HepG2 (cell line): ENCODE results near the gene TF. TPM values are rescaled to one million over a fixed set of nuclear protein-coding genes. Genes with fewer than 3 reads are reported as not detected.

Experiments
- CREB1 ChIP-seq, 2 experiments: fragments of 450-650 bp in 1 of 2; IDR thresholded peaks; 2 replicates each; pipeline ENCODE4 v1.6.1; 2016 to 2017; ENCODE audit warnings: control low read depth in 1 of 2, mild to moderate bottlenecking in 1 of 2, missing compliant biosample characterization in 1 of 2, missing genetic modification characterization in 1 of 2
- DPF2 ChIP-seq: sonication (generic); formaldehyde crosslinking; IDR thresholded peaks from 2 replicates; pipeline ENCODE4 v1.4.0; 2020; ENCODE audit warnings: mild to moderate bottlenecking, low read depth, missing genetic modification reagents, borderline replicate concordance
- E2F1 ChIP-seq: sonication (generic); formaldehyde crosslinking; IDR thresholded peaks from 2 replicates; pipeline ENCODE4 v1.5.0; 2020; ENCODE audit warnings: missing genetic modification reagents
- KMT2A ChIP-seq: sonication (generic); formaldehyde crosslinking; IDR thresholded peaks from 2 replicates; pipeline ENCODE4 v1.4.0; 2020; ENCODE audit warnings: missing genetic modification reagents
- MNT ChIP-seq: fragments of 450-650 bp; IDR thresholded peaks from 2 replicates; pipeline ENCODE4 v1.6.1; 2016
- NFYB ChIP-seq: sonication (generic); formaldehyde crosslinking; IDR thresholded peaks from 2 replicates; pipeline ENCODE4 v1.4.0; 2020; ENCODE audit warnings: missing genetic modification reagents
- SMYD3 ChIP-seq: sonication (generic); formaldehyde crosslinking; IDR thresholded peaks from 2 replicates; pipeline ENCODE4 v1.8.1; 2023; ENCODE audit warnings: mild to moderate bottlenecking, missing genetic modification reagents
- U2AF1 ChIP-seq: fragments of 200-400 bp; formaldehyde crosslinking; optimal IDR thresholded peaks from 2 replicates; pipeline ENCODE3; 2017; ENCODE audit warnings: mild to moderate bottlenecking, low read depth, low read length
- YY1 ChIP-seq: IDR thresholded peaks from 2 replicates; pipeline ENCODE4 v1.6.1; 2011; ENCODE audit warnings: low read length, low read depth, moderate library complexity, mild to moderate bottlenecking; ENCODE audit not compliant: insufficient read depth, insufficient replicate concordance
- ZFAT ChIP-seq: sonication (generic); formaldehyde crosslinking; conservative IDR thresholded peaks from 2 replicates; pipeline ENCODE4 v1.8.1; 2023; ENCODE audit warnings: missing genetic modification reagents, inconsistent platforms
- ZFP41 ChIP-seq: sonication (generic); formaldehyde crosslinking; IDR thresholded peaks from 2 replicates; pipeline ENCODE4 v1.4.0; 2020; ENCODE audit warnings: mild to moderate bottlenecking, missing genetic modification reagents, borderline replicate concordance
- ZNF180 ChIP-seq: sonication (generic); formaldehyde crosslinking; IDR thresholded peaks from 2 replicates; pipeline ENCODE4 v1.4.0; 2020; ENCODE audit warnings: low read depth, missing genetic modification reagents, borderline replicate concordance
- ZNF335 ChIP-seq: sonication (generic); formaldehyde crosslinking; IDR thresholded peaks from 2 replicates; pipeline ENCODE4 v1.4.0; 2020; ENCODE audit warnings: missing genetic modification reagents
- ZNF605 ChIP-seq: sonication (generic); formaldehyde crosslinking; IDR thresholded peaks from 2 replicates; pipeline ENCODE4 v1.8.0; 2022; ENCODE audit warnings: mild to moderate bottlenecking, missing genetic modification reagents
- ZNF674 ChIP-seq: sonication (generic); formaldehyde crosslinking; IDR thresholded peaks from 2 replicates; pipeline ENCODE4 v1.5.0; 2020; ENCODE audit warnings: low read depth, mild to moderate bottlenecking, missing genetic modification reagents
- ZSCAN30 ChIP-seq: sonication (generic); formaldehyde crosslinking; IDR thresholded peaks from 2 replicates; pipeline ENCODE4 v1.5.0; 2020; ENCODE audit warnings: mild to moderate bottlenecking, missing genetic modification reagents
- ZSCAN9 ChIP-seq: IDR thresholded peaks from 2 replicates; pipeline ENCODE4 v1.6.1; 2016; ENCODE audit warnings: borderline replicate concordance
- polyA plus RNA-seq, 8 experiments: library from polyadenylated mRNA; depleted of rRNA in 3 of 8; stranded (reverse) in 7 of 8; unstranded in 1 of 8; fragments of >200 nt; fragmentation: Illumina TruSeq in 4 of 8; extraction: Trizol in 4 of 8; gene quantifications; 2 replicates each; pipeline versions ENCODE4 v1.2.1 to v1.2.3, GENCODE V29; 2011 to 2016; ENCODE audit warnings: low read depth in 4 of 8, missing spikeins in 1 of 8, mixed read lengths in 1 of 8; ENCODE audit not compliant: insufficient read depth in 1 of 8
- total RNA-seq, 5 experiments: library from RNA; depleted of rRNA; stranded (reverse); fragments of >200 nt; fragmentation: Illumina TruSeq; extraction: Trizol; gene quantifications; 2 replicates each; pipeline ENCODE4 v1.2.3, GENCODE V29; 2016; ENCODE audit warnings: low read depth in 1 of 5
- TF ChIP-seq, protein P1 (sequence below), 2 experiments: sonication (generic) in 1 of 2; formaldehyde crosslinking in 1 of 2; IDR thresholded peaks; 2 replicates each; pipeline versions ENCODE4 v1.6.1 to v1.9.0; 2014 to 2022; ENCODE audit warnings: antibody characterized with exemption in 1 of 2, borderline replicate concordance in 1 of 2, inconsistent platforms in 1 of 2, low read depth in 1 of 2, missing genetic modification reagents in 1 of 2
- TF ChIP-seq, protein P2 (sequence below): sonication (generic); formaldehyde crosslinking; IDR thresholded peaks from 2 replicates; pipeline ENCODE4 v1.8.1; 2023; ENCODE audit warnings: missing genetic modification reagents, inconsistent platforms, borderline replicate concordance

The TF gene
- total and polyA plus RNA-seq, 2 of the 13 experiments (the other 11 are each of a cell fraction or from before 2014, with no cell fraction given) = 10,074 to 11,821 TPM

DNA sequence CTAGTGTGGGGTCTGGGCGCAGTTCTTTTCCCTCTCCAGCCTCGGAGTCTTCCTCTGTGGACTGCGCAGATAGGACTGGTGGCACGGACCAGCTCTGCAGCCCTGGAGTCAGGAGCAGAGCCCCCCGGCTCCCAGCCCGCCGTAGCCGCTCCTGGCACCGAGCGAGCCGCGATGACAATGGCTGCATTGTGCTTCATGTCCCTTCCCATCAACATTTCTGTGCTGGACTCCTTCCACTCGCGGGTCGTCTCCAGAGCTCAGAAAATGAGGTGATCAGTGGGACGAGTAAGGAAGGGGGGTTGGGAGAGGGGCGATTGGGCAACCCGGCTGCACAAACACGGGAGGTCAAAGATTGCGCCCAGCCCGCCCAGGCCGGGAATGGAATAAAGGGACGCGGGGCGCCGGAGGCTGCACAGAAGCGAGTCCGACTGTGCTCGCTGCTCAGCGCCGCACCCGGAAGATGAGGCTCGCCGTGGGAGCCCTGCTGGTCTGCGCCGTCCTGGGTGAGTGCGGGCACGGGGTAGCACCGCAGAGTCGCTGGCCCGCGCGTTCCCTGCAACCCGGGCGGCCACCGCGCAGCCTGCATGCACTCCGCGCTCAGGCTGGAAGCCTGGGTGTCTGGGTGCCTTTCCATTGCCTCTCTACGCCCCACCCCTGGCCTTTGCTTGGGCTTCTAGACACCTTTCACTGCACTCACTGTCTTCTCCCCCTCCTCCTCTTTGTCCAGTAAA lies at the start of gene TF (continued):
- TF ChIP-seq MNT (no peak), ZNF180 (CRISPR knock-in tag) (0 out of 2 replicates have a peak, but pooled peaks have one; percentile 84), KMT2A (CRISPR knock-in tag) (peak; percentile 86), ZNF335 (0 out of 2 replicates have a peak, but pooled peaks have one; percentile 63), ZSCAN9 (peak; percentile 93), ZSCAN30 (no peak), CREB1 (IDR thresholded peaks at IDR 0.05) (no peak), CREB1 (CRISPR knock-in tag; IDR thresholded peaks at IDR 0.05) (peak; percentile 76; the same call in 1 of the 2 replicates), ZFAT (CRISPR knock-in tag) (no peak), U2AF1 (no peak), ZNF605 (CRISPR knock-in tag) (peak; percentile 72), NFYB (peak; percentile 51), ZNF674 (CRISPR knock-in tag) (no peak), ZFP41 (CRISPR knock-in tag) (no peak), DPF2 (CRISPR knock-in tag) (peak; percentile 93), E2F1 (CRISPR knock-in tag) (peak; percentile 88), SMYD3 (CRISPR knock-in tag) (peak; percentile 90; the same call in 1 of the 2 replicates), YY1 (peak; percentile 62)
- TF ChIP-seq, protein P1, sequence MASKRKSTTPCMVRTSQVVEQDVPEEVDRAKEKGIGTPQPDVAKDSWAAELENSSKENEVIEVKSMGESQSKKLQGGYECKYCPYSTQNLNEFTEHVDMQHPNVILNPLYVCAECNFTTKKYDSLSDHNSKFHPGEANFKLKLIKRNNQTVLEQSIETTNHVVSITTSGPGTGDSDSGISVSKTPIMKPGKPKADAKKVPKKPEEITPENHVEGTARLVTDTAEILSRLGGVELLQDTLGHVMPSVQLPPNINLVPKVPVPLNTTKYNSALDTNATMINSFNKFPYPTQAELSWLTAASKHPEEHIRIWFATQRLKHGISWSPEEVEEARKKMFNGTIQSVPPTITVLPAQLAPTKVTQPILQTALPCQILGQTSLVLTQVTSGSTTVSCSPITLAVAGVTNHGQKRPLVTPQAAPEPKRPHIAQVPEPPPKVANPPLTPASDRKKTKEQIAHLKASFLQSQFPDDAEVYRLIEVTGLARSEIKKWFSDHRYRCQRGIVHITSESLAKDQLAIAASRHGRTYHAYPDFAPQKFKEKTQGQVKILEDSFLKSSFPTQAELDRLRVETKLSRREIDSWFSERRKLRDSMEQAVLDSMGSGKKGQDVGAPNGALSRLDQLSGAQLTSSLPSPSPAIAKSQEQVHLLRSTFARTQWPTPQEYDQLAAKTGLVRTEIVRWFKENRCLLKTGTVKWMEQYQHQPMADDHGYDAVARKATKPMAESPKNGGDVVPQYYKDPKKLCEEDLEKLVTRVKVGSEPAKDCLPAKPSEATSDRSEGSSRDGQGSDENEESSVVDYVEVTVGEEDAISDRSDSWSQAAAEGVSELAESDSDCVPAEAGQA (IDR thresholded peaks at IDR 0.05; ENCODE audit: low read depth) = no peak
- TF ChIP-seq, protein P1 (CRISPR knock-in tag; IDR thresholded peaks at IDR 0.05; ENCODE audit: borderline replicate concordance) = 0 out of 2 replicates have a peak, but pooled peaks have one; percentile 49
- TF ChIP-seq, protein P2, sequence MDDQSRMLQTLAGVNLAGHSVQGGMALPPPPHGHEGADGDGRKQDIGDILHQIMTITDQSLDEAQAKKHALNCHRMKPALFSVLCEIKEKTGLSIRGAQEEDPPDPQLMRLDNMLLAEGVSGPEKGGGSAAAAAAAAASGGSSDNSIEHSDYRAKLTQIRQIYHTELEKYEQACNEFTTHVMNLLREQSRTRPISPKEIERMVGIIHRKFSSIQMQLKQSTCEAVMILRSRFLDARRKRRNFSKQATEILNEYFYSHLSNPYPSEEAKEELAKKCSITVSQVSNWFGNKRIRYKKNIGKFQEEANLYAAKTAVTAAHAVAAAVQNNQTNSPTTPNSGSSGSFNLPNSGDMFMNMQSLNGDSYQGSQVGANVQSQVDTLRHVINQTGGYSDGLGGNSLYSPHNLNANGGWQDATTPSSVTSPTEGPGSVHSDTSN (CRISPR knock-in tag) = no peak; the same call in 1 of the 2 replicates
